GM20000 (cell line): ENCODE measurements around the gene SUMO3.
A peak's percentile ranks its signal among the peaks of the same experiment; 100 is the strongest.

Experiments
- DNase-seq: peaks from one replicate; pipeline ENCODE4 v3.0.0; 2012; ENCODE audit warnings: low spot score
- TF ChIP-seq, protein P1 (sequence below): IDR thresholded peaks from 2 replicates; pipeline ENCODE4 v1.5.1; 2012; ENCODE audit warnings: mild to moderate bottlenecking, control low read depth; ENCODE audit errors: extremely low read depth, missing control alignments

The SUMO3 gene

DNA sequence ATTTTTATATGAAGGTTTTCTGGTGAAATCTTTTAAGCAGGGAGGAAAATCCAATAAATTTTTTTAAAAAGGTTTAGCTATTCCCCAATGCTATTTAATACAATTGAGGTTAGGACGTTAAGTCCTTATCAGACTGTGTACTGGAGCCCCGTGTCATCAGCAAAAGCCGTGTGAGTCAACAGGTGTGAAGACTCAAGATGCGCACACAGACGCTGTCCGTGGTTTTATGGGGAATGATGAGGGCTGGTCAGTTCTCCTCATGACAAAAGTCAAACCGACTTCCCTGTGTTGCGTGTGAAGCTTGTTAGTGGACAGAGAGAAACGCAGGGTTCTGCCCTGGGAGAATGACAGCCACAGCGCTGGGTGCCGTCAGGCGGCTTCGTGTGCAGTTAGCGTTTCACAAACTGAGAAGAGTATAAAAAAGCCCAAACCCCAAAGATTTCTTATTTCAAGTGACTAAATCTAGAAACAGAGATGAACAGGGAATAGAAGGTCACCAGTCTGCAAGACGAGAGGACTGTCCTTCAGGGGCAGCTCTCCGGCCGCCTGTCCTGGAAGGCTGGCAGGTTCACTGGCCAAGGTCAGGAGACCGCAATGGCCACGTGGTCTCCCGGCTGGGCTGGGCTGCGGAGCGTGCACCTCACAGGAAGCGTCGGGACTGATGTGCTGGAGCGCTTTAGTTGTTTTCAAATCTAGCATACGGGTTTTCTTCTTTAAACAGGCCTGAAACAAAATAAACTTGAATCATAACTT is 33.2 kb upstream of the SUMO3 start:
- no peak for DNase-seq
- TF ChIP-seq, protein P1, sequence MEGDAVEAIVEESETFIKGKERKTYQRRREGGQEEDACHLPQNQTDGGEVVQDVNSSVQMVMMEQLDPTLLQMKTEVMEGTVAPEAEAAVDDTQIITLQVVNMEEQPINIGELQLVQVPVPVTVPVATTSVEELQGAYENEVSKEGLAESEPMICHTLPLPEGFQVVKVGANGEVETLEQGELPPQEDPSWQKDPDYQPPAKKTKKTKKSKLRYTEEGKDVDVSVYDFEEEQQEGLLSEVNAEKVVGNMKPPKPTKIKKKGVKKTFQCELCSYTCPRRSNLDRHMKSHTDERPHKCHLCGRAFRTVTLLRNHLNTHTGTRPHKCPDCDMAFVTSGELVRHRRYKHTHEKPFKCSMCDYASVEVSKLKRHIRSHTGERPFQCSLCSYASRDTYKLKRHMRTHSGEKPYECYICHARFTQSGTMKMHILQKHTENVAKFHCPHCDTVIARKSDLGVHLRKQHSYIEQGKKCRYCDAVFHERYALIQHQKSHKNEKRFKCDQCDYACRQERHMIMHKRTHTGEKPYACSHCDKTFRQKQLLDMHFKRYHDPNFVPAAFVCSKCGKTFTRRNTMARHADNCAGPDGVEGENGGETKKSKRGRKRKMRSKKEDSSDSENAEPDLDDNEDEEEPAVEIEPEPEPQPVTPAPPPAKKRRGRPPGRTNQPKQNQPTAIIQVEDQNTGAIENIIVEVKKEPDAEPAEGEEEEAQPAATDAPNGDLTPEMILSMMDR, result no peak

DNA sequence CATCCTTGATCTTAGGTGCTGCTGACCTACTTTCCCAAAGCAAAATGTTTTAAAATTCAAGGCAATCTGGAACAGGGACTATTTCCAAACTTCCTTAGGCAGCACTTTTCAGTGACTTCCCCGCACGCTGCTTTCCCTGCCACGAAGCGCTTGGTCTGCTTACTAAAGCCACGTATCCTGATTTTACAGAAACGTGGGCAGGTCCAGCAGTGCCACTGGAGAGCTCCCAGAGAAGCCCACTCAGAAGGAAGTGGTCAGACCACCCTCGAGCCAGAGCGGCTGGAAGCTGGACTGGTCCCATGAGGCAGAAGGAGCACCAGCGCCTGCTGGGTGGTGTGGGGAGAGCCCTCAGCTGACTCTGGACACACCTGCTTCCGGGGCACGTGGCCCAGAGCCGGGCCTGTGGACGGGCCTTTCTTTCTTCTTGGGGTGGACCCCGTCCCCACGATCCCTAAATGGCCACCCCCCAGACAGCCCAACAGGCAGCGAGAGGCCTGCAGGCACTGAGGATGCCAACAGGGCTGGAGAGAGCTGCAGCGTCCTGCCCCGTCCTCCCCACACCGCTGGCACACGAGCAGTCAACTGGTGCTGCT is 32.4 kb upstream of the SUMO3 start:
- TF ChIP-seq, protein P1, result no peak
- DNase-seq, result no peak

DNA sequence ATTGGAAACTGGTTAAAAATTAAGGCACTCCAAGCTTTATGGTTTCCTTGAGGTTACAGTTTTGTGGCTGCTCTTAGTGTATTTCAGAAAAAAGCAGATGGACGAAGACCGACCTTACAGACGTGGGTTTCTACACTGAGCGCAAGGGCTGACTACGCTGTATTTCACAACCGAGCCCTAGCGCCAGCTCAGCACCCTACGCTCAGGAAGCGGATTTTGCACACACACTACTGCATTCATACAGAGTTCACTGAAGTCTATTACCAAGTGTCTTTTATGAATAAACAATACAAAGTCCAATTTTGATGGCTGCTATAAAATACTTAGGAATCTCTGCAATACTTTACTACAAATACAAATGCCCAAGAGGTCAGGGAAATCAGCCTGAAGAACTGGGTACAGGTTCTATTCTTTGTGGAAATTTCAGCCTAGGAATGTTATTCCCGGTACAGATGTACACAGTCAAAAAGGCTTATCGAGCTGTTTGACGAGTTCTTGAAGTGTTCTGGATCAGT is 31.8 kb upstream of the SUMO3 start:
- TF ChIP-seq, protein P1, result no peak
- DNase-seq, result no peak

DNA sequence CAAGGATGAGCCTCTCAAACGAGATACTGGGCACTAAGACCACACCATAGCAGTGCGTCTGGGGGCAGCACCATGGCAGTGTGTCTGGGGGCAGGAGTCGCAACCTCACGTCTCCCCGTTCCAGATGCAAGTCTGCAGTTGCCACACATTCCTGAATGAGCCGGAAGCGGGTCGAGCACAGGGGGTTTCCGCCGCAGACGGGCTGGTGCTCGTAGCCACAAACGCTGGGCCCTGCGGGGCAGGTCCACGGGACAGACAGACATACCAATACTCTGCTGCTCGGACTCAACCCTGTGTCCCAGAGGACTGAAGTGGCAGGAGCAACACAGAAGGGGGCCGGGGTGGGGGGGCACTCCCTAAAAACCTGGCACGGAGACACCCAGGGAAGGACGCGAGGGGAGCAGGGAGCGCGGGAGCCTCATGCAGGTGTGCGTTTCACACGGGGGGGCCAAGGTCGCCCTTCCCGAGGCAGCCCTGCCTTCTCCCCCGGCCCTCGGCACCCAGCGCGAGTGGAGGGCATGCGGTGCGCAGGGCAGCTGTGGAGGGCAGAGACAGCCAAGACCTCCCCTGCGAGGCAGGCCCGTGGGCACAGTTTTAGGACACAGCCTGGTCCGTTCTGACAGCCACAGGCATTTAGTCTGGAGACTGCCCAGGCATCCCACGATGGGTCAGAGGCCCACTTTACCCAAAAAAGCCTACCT is 31.1 kb upstream of the SUMO3 start:
- DNase-seq, result no peak
- TF ChIP-seq, protein P1, result no peak

DNA sequence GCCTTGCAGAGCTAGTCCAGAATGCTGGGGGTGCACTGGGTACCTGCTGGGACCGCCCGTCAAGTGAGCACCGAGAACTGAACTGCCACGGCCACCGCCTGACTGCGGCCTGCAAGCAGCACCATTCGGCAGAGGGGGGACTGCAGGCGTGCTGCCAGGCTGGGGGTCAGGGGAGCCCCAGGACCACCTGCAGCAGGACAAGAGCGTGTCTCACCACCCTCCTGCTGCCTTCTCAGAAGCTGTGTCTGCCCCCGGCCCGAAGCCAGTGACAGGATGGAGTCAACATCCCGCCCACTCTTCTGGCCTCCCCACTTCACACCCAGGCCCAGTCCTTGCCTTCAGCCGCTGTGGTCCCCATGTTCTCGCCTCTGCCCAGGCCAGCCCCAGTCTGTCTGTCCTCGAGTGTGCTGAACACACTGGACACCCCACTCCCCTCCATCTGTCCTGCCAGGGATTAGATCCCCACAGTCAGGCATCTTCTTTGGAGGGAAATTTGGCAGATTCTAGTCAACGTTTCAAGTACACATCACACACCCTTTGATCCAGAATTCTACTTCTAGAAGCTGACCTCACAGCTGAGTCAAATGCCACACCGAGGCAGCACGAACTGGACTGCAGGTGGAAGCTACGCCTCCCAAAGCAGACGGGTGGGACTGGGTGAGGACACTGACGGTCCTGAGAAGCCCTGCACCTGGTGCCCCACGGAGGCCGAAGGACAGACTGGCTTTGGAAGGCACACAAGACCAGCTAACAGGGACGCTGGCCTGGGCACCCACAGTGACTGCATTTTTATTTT is 29.6 kb upstream of the SUMO3 start:
- TF ChIP-seq, protein P1, result no peak
- DNase-seq, result no peak

DNA sequence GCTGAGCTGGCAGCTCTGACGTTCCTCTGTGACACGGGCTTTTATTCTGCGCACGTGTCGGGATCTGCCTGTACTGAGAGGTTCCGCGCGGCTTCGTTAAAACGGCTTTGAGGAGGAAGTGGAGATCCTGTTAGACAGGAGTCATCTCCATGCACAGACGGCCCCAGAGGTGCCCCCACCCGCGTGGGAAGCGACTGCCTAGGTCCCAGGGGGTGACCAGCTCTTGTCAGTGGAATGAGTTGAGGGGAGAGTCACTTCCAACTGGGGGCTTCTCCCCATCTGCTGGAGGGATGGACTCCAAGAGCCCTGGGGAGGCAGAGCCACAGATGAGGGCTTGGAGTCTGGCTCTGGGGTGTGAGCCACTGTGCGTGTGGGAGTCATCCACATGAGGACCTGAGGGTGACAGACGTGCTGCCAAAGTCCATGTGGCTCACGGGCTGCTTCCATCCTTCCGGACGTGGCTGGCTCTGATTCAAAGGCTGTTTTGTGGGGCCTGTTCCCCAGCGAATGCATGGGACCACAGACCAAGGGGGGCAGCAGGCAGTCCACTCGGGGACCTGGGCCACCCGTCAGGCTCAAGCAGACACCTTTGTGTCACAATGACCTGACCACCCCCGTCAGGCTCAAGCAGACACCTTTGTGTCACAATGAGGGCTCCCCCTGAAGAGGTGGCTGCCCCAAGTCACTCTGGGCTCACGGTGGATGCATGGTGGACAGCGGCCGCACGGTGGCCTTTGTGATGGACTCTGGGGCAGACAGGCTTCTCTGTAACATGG is 28.8 kb upstream of the SUMO3 start:
- DNase-seq, result peak; percentile 58

More for the DNA sequence above, 28.8 kb upstream of the SUMO3 start:
- TF ChIP-seq, protein P1, result no peak
